ENCODE data around the gene CAST.

Gene CAST

GRCh38 chr5:96671441-96671840 lies 9.3 kb downstream of the CAST start:
- DNase-seq (ENCODE audit: low read depth) = no peak

- DNase-seq (ENCODE audit: low read depth) = no peak
These were observed 11.0 kb downstream of the CAST start for GRCh38 chr5:96673127-96673526.

- DNase-seq (ENCODE audit: low read depth) = no peak
These were observed 13.7 kb downstream of the CAST start for GRCh38 chr5:96675882-96676281.

GRCh38 chr5:96677496-96677895 lies 15.3 kb downstream of the CAST start:
- no peak for DNase-seq (ENCODE audit: low read depth)

- DNase-seq (ENCODE audit: low read depth) = no peak
These were observed 17.1 kb downstream of the CAST start for GRCh38 chr5:96679293-96679692.

GRCh38 chr5:96680759-96681470 lies 18.7 kb downstream of the CAST start:
- no peak for DNase-seq (ENCODE audit: low read depth)

GRCh38 chr5:96683392-96683791 lies 21.2 kb downstream of the CAST start:
- no peak for DNase-seq (ENCODE audit: low read depth)

GRCh38 chr5:96683810-96684209 lies 21.6 kb downstream of the CAST start:
- DNase-seq (ENCODE audit: low read depth) = no peak

GRCh38 chr5:96687080-96687479 lies 24.9 kb downstream of the CAST start:
- DNase-seq (ENCODE audit: low read depth) = no peak

- no peak for DNase-seq (ENCODE audit: low read depth)
These were observed 25.8 kb downstream of the CAST start for GRCh38 chr5:96687812-96688453.

GRCh38 chr5:96690861-96691260 lies 28.7 kb downstream of the CAST start:
- no peak for DNase-seq (ENCODE audit: low read depth)

GRCh38 chr5:96691503-96692303 lies 29.5 kb downstream of the CAST start:
- no peak for DNase-seq (ENCODE audit: low read depth)

GRCh38 chr5:96692441-96692840 lies 30.3 kb downstream of the CAST start:
- DNase-seq (ENCODE audit: low read depth) = no peak

- DNase-seq (ENCODE audit: low read depth) = no peak
These were observed 37.1 kb downstream of the CAST start for GRCh38 chr5:96699186-96699820.

- peak; percentile 73 for DNase-seq (ENCODE audit: low read depth)
These were observed 40.6 kb downstream of the CAST start for GRCh38 chr5:96702503-96703383.

GRCh38 chr5:96703384-96703920 lies 41.3 kb downstream of the CAST start:
- no peak for DNase-seq (ENCODE audit: low read depth)

GRCh38 chr5:96703995-96704394 lies 41.8 kb downstream of the CAST start:
- DNase-seq (ENCODE audit: low read depth) = no peak

GRCh38 chr5:96706433-96707111 lies 44.4 kb downstream of the CAST start:
- DNase-seq (ENCODE audit: low read depth) = no peak

GRCh38 chr5:96708600-96708999 lies 46.4 kb downstream of the CAST start:
- no peak for DNase-seq (ENCODE audit: low read depth)

- DNase-seq (ENCODE audit: low read depth) = no peak
These were observed 47.1 kb downstream of the CAST start for GRCh38 chr5:96709152-96709821.

Data from stimulated activated CD8-positive, alpha-beta memory T cell treated with anti-CD3 and anti-CD28 coated beads, Interleukin-12 subunit alpha, Interleukin-12 subunit beta, amount 100 ng/mL, for 4 hours (primary cell).